Measurements from ENCODE around the gene CST6.

The CST6 gene

GRCh38 chr11:65976216-65977176 lies 35.3 kb upstream of the CST6 start:
- H2AFZ ChIP-seq (ENCODE audit: low read length) = no peak overlapping the region
- H3F3A ChIP-seq (ENCODE audit: insufficient read depth, low read length) = no peaks in the 10 kb centered on the region
- no peak for DNase-seq
- no peaks in the 10 kb centered on the region; the same call in 1 of the 2 replicates for H3K36me3 ChIP-seq (replicated peaks; ENCODE audit: insufficient read depth, low read length)
- TF ChIP-seq EZH2phosphoT487 (IDR thresholded peaks at IDR 0.05; ENCODE audit: low read length) = no peak
- no peak for TF ChIP-seq EZH2 (optimal IDR thresholded peaks at IDR 0.05; ENCODE audit: low read depth, low read length)
- TF ChIP-seq CTCF (IDR thresholded peaks at IDR 0.05; ENCODE audit: low read length) = no peak
- H3K4me3 ChIP-seq (ENCODE audit: low read length) = no peak overlapping the region
- no peak overlapping the region for H3K27ac ChIP-seq (ENCODE audit: low read length)
- H3K79me2 ChIP-seq (ENCODE audit: low read length) = no peaks in the 10 kb centered on the region
- no peaks in the 10 kb centered on the region for H3K9me2 ChIP-seq (replicated peaks; ENCODE audit: insufficient read depth, low read length)
- H3K9me3 ChIP-seq (replicated peaks; ENCODE audit: insufficient read depth, low read length) = no peaks in the 10 kb centered on the region
- no peaks in the 10 kb centered on the region for H3K4me1 ChIP-seq (ENCODE audit: low read length)
- no peaks in the 10 kb centered on the region for H4K20me1 ChIP-seq (ENCODE audit: insufficient read depth, low read length)
- no peak overlapping the region for H3K9ac ChIP-seq (ENCODE audit: low read length)
- H3K4me2 ChIP-seq (ENCODE audit: low read depth, low read length) = no peak overlapping the region
- H3K27me3 ChIP-seq (replicated peaks; ENCODE audit: insufficient read depth, low read length) = no peaks in the 10 kb centered on the region

GRCh38 chr11:65977621-65978390 lies 34.0 kb upstream of the CST6 start:
- Histone ChIP-seq H3K9ac (ENCODE audit: low read length) (no peak overlapping the region), H3K4me2 (ENCODE audit: low read depth, low read length) (no peak overlapping the region), H3K4me3 (ENCODE audit: low read length) (no peak overlapping the region), H3K79me2 (ENCODE audit: low read length) (no peaks in the 10 kb centered on the region), H3K27me3 (replicated peaks; ENCODE audit: insufficient read depth, low read length) (no peaks in the 10 kb centered on the region), H3F3A (ENCODE audit: insufficient read depth, low read length) (no peaks in the 10 kb centered on the region), H3K36me3 (replicated peaks; ENCODE audit: insufficient read depth, low read length) (no peaks in the 10 kb centered on the region), H3K4me1 (ENCODE audit: low read length) (no peaks in the 10 kb centered on the region), H2AFZ (ENCODE audit: low read length) (no peak overlapping the region), H3K9me3 (replicated peaks; ENCODE audit: insufficient read depth, low read length) (no peaks in the 10 kb centered on the region), H3K9me2 (replicated peaks; ENCODE audit: insufficient read depth, low read length) (no peaks in the 10 kb centered on the region), H3K27ac (ENCODE audit: low read length) (no peak overlapping the region), H4K20me1 (ENCODE audit: insufficient read depth, low read length) (no peaks in the 10 kb centered on the region)
- no peak for DNase-seq
- TF ChIP-seq EZH2phosphoT487 (IDR thresholded peaks at IDR 0.05; ENCODE audit: low read length) = no peak
- TF ChIP-seq EZH2 (optimal IDR thresholded peaks at IDR 0.05; ENCODE audit: low read depth, low read length) = no peak
- TF ChIP-seq CTCF (IDR thresholded peaks at IDR 0.05; ENCODE audit: low read length) = no peak

- Histone ChIP-seq H3K27me3 (replicated peaks; ENCODE audit: insufficient read depth, low read length) (no peaks in the 10 kb centered on the region), H3K4me1 (ENCODE audit: low read length) (no peaks in the 10 kb centered on the region), H3K9me3 (replicated peaks; ENCODE audit: insufficient read depth, low read length) (no peaks in the 10 kb centered on the region), H3K36me3 (replicated peaks; ENCODE audit: insufficient read depth, low read length) (no peaks in the 10 kb centered on the region), H3K9me2 (replicated peaks; ENCODE audit: insufficient read depth, low read length) (no peaks in the 10 kb centered on the region), H3K4me3 (ENCODE audit: low read length) (no peak overlapping the region), H3K79me2 (ENCODE audit: low read length) (no peaks in the 10 kb centered on the region), H2AFZ (ENCODE audit: low read length) (no peak overlapping the region), H4K20me1 (ENCODE audit: insufficient read depth, low read length) (no peaks in the 10 kb centered on the region), H3F3A (ENCODE audit: insufficient read depth, low read length) (no peaks in the 10 kb centered on the region), H3K4me2 (ENCODE audit: low read depth, low read length) (no peak overlapping the region), H3K9ac (ENCODE audit: low read length) (no peak overlapping the region), H3K27ac (ENCODE audit: low read length) (no peak overlapping the region)
- TF ChIP-seq EZH2phosphoT487 (IDR thresholded peaks at IDR 0.05; ENCODE audit: low read length) (no peak), CTCF (IDR thresholded peaks at IDR 0.05; ENCODE audit: low read length) (no peak), EZH2 (optimal IDR thresholded peaks at IDR 0.05; ENCODE audit: low read depth, low read length) (no peak)
- DNase-seq = no peak
These were observed 33.2 kb upstream of the CST6 start for GRCh38 chr11:65978391-65979238.
